HG03520 (cell line): ENCODE measurements around the gene FCGBP.
"Not testable (repeated sequence)": the region's sequence is repeated elsewhere in the genome, so short reads cannot be mapped to it uniquely, and the experiment has no call there.

Source experiments
- ATAC-seq: cut with Tn5 transposase; IDR thresholded peaks from one replicate; pipeline ENCODE4 v1.9.1; 2021; ENCODE audit warnings: mild to moderate bottlenecking, moderate library complexity; ENCODE audit not compliant: unreplicated experiment

The FCGBP gene

GRCh38 chr19:39892506-39892902 lies 41.9 kb downstream of the FCGBP start:
- not testable (repeated sequence) for ATAC-seq

GRCh38 chr19:39891660-39892505 lies 42.6 kb downstream of the FCGBP start:
- not testable (repeated sequence) for ATAC-seq

GRCh38 chr19:39890755-39891551 lies 43.5 kb downstream of the FCGBP start:
- ATAC-seq: no peak

- not testable (repeated sequence) for ATAC-seq
Measured at GRCh38 chr19:39889872-39890754, 44.3 kb downstream of the FCGBP start.

GRCh38 chr19:39887456-39887951 lies 46.9 kb downstream of the FCGBP start:
- not testable (repeated sequence) for ATAC-seq

- not testable (repeated sequence) for ATAC-seq
Measured at GRCh38 chr19:39885821-39886554, 48.4 kb downstream of the FCGBP start.

GRCh38 chr19:39884721-39885120 lies 49.7 kb downstream of the FCGBP start:
- not testable (repeated sequence) for ATAC-seq
